ENCODE data around the gene CYP2R1.
A peak's percentile ranks its signal among the peaks of the same experiment; 100 is the strongest.

Gene CYP2R1

DNA sequence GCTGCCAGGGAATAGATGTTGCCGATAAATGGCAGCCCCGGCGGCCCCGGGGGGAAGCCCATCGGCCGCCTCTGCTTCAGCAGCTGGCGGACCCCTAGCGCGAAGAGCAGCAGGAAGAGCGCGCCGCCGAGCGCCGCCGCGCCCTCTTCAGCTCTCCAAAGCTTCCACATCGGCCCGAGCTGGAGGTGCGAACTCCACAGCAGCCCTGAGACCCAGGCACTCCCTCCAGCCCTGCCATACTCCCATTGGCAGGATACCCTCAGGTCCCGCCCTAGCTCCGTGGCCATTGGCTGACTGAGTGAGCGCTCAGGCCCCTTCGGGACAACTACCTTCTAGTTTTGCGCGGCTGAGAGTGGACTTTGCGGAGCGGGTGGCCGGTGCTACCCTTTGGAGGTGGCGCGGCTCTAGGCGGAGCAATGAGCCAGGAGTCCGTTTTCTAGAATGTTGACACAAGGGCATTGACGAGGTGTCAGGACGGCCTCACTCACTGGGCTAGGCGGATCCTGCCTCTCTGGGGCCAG is at the start of gene CYP2R1:
CYP2R1 (minus strand) TSS at position 196 of the 521 bp plus-strand sequence; CDS start at position 170, 26 bp downstream.
- peak; percentile 85 to 86 for DNase-seq

DNA sequence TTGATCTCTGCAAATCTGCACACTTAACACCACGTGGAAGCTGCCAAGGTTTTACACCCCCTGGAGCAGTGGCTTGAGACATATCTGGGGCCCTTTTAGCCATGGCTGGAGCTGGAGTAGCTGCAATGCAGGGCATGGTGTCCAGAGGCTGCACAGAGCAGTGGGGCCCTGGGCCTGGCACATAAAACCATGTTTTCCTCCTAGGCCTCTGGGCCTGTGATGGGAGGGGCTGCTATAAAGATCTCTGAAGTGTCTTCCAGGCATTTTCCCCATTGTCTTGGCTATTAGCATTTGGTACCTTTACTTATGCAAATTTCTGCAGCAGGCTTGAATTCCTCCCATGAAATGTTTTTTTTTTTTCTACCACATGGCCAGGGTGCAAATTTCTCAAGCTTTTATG is 46.9 kb upstream of the CYP2R1 start:
- no peak for DNase-seq

GRCh38 chr11:14934641-14935351 is 42.8 kb upstream of the CYP2R1 start:
- no peak for DNase-seq

DNA sequence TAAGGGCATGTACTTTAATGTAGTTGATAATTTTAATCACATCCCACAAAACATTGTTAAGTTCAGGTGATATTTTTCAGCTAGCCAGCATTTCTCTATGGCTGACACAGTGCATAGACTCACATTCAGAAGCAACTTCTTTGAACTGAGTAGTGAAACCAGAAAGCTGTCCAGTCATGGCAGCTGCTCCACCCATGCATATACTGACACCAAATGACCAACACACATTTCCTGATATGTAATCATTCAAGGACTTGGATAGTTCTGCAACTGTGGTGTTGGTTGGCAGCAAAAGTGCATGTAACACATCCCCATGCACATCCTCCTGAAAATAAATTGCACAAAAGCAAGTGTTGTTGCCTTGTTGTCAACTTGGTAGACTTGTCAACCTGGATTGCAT is 40.4 kb upstream of the CYP2R1 start:
- no peak for DNase-seq

DNA sequence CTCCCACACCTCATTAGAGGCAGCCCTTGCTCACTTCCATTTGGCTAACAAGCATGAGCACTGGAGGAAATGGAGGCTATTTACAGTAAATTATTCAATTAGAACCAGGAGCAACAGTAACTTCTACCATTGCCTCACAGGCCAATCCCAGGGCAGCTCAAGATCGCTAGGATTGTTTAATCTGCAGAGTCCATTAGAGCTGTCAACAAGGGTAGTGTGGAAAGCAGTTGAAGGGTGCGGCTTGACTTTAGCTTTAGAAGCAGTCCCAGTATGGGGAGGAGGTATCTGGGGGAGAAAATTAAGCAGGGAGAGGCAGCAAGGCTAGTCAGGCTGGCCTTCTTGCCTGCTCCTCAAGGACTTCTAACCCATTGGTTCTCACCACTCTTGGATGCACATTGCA is 38.3 kb upstream of the CYP2R1 start:
- no peak for DNase-seq

DNA sequence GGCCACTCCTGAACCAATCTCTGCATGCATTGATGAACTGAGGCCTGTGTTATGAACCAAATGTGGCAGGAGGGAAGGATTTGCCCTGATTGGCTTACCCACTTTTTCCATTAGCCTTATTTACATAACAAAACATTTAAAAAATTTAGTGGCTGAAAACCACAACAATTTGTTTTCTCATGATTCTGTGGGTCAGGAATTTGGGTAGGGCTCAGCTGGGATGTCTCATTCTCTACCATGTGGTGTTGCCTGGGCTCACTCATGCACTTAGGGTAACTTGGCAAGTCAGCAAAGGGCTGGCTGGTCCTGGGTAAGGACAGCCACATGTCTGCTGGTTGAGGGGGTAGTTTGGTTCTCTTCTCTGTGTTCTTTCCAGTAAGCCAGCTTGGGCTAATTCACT is 35.1 kb upstream of the CYP2R1 start:
- no peak for DNase-seq

- no peak for DNase-seq
Observed at GRCh38 chr11:14924318-14924717, 32.3 kb upstream of the CYP2R1 start.

DNA sequence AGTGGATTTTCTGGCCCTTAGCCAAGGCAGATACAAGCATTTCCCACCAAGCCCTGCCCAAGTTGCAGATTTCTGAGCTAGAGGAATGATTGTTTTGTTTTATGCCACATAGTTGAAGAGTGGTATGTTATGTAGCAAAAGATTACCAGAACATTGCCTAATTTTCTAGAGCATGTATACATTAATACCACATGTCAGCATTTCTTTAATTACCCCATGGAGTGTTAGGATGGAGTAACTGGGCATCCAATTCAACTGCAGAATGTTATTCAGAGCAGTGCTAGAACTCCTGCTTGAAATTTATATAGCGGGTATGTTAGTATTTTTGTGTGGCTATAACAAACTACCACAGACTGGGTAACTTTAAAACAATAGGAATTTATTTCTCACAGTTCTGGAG is 24.4 kb upstream of the CYP2R1 start:
- DNase-seq = no peak

GRCh38 chr11:14914536-14914935 is 22.5 kb upstream of the CYP2R1 start:
- DNase-seq = no peak

GRCh38 chr11:14908214-14908880 is 16.3 kb upstream of the CYP2R1 start:
- peak; percentile 19 for DNase-seq

- DNase-seq = peak; percentile 85 to 88
Observed at GRCh38 chr11:14907411-14908213, 15.6 kb upstream of the CYP2R1 start.

DNA sequence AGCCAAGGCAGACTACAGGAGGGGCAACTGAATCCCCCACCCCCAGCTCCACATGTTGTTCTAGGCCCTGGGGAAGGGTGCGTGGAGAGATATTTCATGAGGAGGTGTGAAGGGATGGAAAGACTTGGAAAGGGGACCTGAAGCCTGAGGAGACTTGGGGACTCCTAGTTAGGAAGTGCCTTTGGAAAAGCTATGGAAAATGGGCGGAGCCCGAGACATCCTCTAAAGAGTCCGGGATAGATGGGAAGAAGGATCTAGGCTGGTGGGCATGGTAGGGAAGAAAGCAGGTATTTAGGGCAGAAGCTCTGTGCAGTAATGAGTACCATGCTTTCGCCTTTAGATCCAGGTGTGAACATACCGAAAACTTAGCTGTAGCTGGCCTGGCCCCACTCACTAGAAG is 15.0 kb upstream of the CYP2R1 start:
- DNase-seq = no peak

DNA sequence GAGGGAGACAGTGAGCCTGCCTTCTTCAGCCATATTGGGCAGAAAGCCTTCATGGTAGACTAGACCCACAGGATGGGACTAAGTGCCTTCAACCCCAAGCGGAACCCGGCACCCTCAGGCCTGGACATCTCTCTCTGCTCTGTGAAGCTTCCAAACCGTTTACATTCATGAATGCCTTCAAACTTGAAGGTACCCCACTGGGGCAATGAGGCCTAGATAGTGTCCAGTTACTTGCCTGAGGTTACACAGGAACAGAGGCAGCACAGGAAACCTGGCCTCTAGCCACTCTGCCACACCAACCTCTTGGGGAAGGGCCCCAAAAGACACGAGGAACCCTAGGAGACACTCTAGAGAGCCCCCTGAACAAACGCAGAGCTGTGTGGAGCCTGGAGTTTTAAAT is 14.5 kb upstream of the CYP2R1 start:
- DNase-seq = no peak

DNA sequence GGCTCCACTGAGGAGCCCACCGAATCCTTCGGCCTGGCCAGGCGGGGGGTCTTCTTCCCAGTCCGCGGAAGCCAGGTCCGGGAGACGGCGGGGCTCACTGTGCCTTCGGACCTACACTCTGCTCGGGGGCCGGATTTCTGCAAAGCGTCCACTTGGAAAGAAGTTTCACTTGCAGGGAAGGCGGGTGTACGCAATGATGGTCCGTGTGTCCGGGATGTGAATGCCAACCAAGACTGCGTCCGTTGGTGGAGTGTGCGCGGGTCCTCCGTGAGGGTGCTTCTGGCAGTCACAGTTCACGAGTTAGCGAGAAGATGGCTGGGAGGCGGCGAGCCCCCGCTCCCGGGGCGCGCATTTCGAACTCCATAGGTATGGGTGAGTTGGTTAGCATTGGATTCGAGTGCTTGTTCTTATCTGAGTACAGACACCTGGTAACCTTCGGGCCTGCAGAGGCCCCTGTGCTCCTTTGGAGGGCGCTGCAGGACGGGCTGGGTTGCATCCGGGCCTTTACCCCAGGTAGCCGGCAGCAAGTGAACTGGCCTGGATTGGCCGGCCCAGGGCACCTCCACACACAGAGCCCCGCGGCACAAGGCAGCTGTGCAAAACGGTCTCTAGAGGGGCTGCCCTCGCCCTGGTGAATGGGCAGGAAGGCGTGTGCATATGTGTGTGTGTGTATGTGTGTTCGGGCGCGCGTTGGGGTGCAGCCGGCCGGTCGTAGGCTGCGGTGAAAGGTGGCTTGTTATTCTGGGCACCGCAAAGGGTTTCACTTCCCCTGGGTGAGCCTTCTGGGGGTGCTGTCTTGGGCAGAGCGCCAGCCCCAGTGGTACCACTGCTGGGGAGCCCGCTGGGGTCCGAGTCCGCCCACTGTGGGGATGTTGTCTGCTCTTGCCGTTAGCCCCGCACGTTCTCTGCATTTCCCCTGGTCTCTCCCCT is 13.3 kb upstream of the CYP2R1 start:
- DNase-seq = peak; percentile 60 to 63

GRCh38 chr11:14904745-14905103 is 12.7 kb upstream of the CYP2R1 start:
- DNase-seq = peak; percentile 75 to 78

DNA sequence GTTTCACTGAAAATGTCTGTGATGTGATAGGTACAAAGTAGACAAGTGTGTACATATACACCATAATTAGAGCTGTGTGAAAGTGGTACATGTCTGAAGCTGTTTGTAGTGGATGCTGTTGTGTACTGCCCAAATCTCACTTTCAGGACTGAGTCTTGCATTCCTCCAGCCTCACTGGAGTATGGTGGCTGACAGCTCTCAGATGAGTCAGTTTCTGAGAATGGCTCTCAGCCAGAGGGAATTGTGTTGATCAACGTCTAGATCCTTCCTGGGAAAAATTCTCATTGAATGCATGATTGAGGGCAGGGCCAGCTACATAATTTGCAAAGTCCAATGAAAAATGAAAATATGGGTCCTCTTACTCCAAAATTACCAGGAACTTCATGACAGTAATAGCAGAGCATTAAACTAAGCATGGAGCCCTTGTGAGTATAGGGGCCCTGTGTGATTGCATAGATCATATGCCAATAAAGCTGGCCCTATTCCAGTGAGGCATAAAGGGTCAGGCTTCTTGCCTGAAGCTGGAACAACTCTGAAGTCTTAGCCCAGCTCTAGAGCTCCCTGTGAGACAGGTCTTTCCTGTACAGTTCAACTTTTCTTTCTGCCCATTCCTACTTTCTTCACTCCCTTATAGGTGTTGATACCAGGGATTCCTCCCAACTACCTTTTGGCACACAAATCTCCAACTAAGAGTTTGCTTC is 10.8 kb upstream of the CYP2R1 start:
- no peak for DNase-seq

DNA sequence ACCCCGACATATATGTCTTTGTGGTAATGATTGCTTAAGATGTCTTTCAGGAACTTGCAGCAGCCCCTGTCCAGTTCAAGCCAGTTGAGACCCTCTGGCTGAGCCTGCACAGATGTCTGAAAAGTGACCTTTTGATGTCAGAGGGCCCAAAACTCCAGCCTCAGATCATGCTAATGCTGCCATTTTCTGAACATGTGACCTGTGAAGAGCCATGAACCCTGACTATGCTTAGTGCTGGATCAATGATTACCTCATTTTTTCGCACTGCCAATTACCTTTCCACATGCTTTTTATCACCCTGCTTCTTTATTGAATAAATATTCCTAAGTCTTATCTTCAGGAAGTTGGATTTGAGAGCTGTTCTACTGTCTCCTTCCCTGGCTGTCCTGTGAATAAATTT is 6.9 kb upstream of the CYP2R1 start:
- DNase-seq = no peak

DNA sequence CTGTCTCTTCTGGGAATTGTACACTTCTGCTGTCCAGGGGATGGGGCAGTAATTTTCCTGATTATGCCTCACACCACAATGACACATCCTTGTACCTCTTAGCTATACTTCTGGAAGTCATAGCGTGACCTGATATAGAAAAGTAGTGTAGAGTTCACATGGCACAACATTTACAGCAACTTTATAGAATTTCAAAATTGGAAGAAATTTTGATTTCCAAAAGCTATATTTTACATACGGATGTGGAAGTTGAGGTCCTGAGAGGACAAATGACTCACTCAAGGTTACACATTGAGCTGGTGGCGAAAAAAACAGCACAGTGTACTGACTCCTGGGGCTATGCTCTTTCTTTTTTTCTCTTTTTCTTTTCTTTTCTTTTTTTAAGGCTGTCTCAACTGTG is 6.3 kb upstream of the CYP2R1 start:
- DNase-seq = no peak

- no peak for DNase-seq
Observed at GRCh38 chr11:14894657-14895598, 2.9 kb upstream of the CYP2R1 start.

DNA sequence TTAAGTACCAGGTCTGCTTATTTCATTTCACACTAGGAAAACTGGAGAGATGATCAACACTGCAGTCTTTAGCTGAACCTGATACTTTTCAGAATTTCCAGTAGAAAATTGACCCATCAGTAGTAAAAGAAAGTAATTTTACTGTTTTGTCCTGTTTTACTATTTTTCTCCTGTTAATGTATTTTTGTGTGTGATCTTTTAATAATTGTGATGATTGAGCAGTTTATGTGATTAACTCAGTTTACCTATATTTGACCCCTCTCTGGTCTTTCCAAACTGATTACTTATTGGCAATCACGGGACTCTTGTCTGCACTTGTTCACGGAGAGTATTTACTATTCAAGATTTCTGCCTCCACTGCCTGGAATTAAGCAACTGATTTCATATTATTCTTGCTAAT is 546 bp upstream of the CYP2R1 start:
- DNase-seq = no peak

Data from activated CD4-positive, alpha-beta T cell treated with anti-CD3 and anti-CD28 coated beads, Interleukin-2, amount 50 U/mL, for 4 hours (primary cell).